DMS114 treated with DMSO at 0.1 percent for 48 hours (cell line): ENCODE data around the gene RAD52.

Experiments used
- DNase-seq: peaks from one replicate; lab custom pipeline; 2025; ENCODE audit not compliant: unreplicated experiment; lab: John Stamatoyannopoulos, UW

The RAD52 gene

DNA sequence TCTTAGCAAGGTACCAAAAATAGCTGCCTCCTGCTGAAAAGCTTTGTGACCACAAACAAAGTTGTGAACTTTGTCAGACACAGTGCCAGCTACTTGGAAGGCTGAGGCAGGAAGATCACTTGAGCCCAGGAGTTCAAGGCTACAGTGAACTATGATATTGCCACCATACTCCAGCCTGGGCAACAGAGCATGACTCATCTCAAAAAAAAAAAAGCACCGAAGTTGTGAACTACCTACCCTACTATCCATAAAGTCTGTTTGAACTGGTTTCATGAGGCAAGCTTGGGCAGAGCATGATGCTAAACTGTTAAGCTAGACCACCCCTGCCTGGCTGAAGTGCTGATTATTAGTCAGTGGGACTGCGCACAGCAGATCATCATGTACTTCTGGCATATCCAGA, 75.5 kb downstream of the RAD52 start:
- DNase-seq, result no peak

DNA sequence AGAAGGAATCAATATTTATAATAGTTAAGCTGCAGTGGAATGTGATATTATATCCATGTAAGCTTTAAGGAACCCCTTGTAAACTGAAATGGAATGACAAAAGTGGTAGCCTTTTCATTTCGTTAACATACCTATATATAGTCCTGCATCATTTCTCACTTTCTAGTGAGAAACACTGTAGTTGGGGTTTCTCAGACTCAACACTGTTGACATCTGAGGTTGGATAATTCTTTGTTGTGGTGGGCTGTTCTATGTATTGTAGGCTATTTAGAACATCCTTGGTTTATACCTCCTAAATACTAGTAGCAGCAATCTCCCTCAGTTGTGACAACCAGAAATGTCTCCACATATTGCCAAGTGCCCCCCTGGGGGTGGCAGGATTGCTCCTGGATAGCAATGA, 79.1 kb downstream of the RAD52 start:
- DNase-seq, result no peak

DNA sequence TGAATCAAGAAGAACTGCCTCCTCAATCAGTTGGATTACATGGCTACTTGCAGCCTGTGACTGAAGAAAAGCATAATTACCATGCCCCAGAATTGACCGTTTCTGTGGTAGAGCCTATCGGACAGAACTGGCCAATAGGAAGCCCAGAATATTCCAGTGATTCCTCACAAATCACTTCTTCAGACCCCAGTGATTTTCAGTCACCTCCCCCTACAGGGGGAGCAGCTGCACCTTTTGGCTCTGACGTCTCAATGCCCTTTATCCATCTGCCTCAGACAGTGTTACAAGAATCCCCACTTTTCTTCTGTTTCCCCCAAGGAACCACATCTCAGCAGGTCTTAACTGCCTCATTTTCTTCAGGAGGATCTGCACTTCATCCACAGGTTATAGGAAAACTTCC, 80.8 kb downstream of the RAD52 start:
- DNase-seq, result no peak

DNA sequence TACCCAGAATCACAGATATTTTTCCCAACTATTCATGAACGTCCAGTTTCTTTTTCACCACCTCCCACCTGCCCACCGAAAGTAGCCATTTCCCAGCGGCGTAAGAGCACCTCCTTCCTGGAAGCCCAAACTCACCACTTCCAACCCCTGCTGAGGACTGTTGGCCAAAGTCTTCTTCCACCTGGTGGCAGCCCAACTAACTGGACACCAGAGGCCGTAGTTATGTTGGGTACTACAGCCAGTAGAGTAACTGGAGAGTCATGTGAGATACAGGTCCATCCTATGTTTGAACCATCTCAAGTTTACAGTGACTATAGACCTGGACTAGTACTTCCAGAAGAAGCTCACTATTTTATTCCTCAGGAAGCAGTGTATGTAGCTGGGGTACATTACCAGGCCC, 81.6 kb downstream of the RAD52 start:
- DNase-seq, result no peak

DNA sequence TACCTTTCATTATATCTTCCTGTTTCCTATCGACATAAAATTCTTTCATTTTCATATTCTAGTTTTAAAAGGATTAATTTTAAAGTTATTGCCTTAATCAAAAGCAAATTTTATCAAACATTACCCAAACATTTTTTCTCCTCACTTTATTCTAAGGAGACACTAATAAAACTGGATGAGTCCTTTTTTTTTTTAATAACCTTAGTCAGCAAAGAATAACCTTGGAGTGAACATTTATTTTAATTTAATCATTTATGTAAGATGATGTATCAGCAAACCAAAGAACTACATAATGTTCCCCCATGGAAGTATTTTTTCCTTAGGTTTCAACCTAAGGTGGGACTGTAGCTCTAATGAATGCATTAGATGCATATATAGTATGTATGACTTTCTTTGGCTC, 83.9 kb downstream of the RAD52 start:
- DNase-seq, result no peak

DNA sequence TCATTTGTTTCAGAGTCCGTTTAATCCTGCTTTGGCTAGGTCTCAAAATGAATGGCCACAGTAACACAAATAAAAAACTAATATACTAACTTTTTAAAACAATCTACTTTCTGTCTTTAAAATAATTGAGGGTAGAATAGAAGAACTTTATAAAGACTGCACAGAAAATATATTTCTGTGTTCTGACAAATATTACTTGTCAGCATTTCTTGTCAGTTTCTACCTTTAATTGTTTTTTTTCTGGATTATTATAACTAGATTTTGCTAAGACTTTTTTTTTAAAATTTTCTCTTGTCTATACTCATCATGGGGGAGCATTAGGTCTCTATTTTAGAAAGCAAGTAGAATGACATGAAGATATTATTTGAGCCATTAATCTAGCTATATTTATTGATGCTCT, 86.2 kb downstream of the RAD52 start:
- no peak for DNase-seq

DNA sequence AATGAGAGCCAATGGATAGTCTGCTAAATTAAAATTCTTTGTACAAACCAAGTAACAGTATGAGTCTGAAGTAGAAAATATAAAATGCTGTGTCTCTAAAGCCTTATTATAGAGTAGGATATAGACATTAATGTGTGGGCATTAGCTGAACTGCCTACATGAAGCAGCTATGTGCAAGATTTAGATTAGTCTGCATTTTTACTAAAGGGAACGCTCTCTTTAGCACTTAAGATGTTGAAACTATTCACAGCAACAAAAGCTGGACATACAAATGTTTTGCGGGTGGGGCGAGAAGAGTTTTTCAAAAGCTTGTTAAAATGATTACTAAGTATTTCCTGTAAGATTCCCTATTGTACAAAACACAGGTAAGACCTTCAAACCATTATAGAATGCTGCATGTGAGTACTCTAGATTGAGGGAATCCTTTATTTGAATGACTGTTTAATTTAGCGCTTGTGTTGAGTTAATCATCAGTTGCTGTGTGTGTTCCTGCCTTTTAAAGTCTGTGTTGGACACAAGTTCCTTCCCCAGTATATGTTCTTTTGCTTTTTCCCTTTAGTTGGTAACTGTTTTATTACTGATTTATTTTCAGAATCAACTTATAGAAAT, 87.1 kb downstream of the RAD52 start:
- DNase-seq, result no peak
